OCI-LY1 (cell line): ENCODE data around the gene RRM2.

Experiments
- H2AFZ ChIP-seq: fragments of 200-600 bp; sonication (generic), shearing (Covaris generic); 2 replicates; pipeline ENCODE4 v1.6.0; 2014; ENCODE audit warnings: antibody characterized with exemption, mild to moderate bottlenecking, low read length
- H3F3A ChIP-seq: fragments of 200-600 bp; sonication (generic), shearing (Covaris generic); 2 replicates; pipeline ENCODE4 v1.6.0; 2014; ENCODE audit warnings: mild to moderate bottlenecking, antibody characterized with exemption, low read length, moderate library complexity; ENCODE audit not compliant: insufficient read depth
- H3K27ac ChIP-seq: fragments of 200-600 bp; sonication (generic); 2 replicates; pipeline ENCODE4 v1.5.1; 2014; ENCODE audit warnings: low read length, mixed run types, mild to moderate bottlenecking, low read depth; ENCODE audit not compliant: poor library complexity, severe bottlenecking
- H3K27me3 ChIP-seq: fragments of 200-600 bp; sonication (generic); 2 replicates; pipeline ENCODE4 v1.6.0; 2014; ENCODE audit warnings: antibody characterized with exemption, mild to moderate bottlenecking, low read length, moderate library complexity; ENCODE audit not compliant: insufficient read depth
- H3K36me3 ChIP-seq: fragments of 200-600 bp; sonication (generic); 2 replicates; pipeline ENCODE4 v1.6.1; 2014; ENCODE audit warnings: mild to moderate bottlenecking, antibody characterized with exemption, low read length, moderate library complexity, mixed read lengths; ENCODE audit not compliant: insufficient read depth
- H3K4me1 ChIP-seq: fragments of 200-600 bp; sonication (generic); 2 replicates; pipeline ENCODE4 v1.5.1; 2014; ENCODE audit warnings: mild to moderate bottlenecking, low read length, moderate library complexity; ENCODE audit not compliant: insufficient read depth, severe bottlenecking
- H3K4me2 ChIP-seq: fragments of 200-600 bp; sonication (generic), shearing (Covaris generic); 2 replicates; pipeline ENCODE4 v1.6.1; 2014; ENCODE audit warnings: low read length
- H3K4me3 ChIP-seq: fragments of 200-600 bp; sonication (generic); 2 replicates; pipeline ENCODE4 v1.5.1; 2014; ENCODE audit warnings: low read length, low read depth, mild to moderate bottlenecking, mixed read lengths; ENCODE audit not compliant: poor library complexity, severe bottlenecking
- H3K79me2 ChIP-seq: fragments of 200-600 bp; shearing (Covaris generic); 2 replicates; pipeline ENCODE4 v1.6.1; 2016; ENCODE audit warnings: mixed run types, low read length, mixed read lengths; ENCODE audit not compliant: insufficient read depth
- H3K9ac ChIP-seq: fragments of 200-600 bp; sonication (generic), shearing (Covaris generic); 2 replicates; pipeline ENCODE4 v1.6.1; 2014; ENCODE audit warnings: mild to moderate bottlenecking, low read length, mixed read lengths
- H3K9me2 ChIP-seq: fragments of 200-600 bp; sonication (generic), shearing (Covaris generic); 2 replicates; pipeline ENCODE4 v1.6.1; 2014; ENCODE audit warnings: low read depth, mild to moderate bottlenecking, low read length, mixed read lengths
- H3K9me3 ChIP-seq: fragments of 200-600 bp; shearing (Covaris generic); 2 replicates; pipeline ENCODE4 v1.6.1; 2014; ENCODE audit warnings: low read length, mixed read lengths
- H4K20me1 ChIP-seq: fragments of 200-600 bp; sonication (generic), shearing (Covaris generic); 2 replicates; pipeline ENCODE4 v1.6.0; 2016; ENCODE audit warnings: mild to moderate bottlenecking, low read length; ENCODE audit not compliant: insufficient read depth
- CTCF ChIP-seq: fragments of 200-600 bp; sonication (generic), shearing (Covaris generic); IDR thresholded peaks from 2 replicates; pipeline ENCODE4 v1.5.1; 2017; ENCODE audit warnings: mild to moderate bottlenecking, antibody characterized with exemption, low read length, moderate library complexity, mixed read lengths
- EZH2 ChIP-seq: fragments of 200-600 bp; sonication (generic), shearing (Covaris generic); IDR thresholded peaks from 2 replicates; pipeline ENCODE4 v1.8.0; 2017; ENCODE audit warnings: borderline replicate concordance, mixed run types, mild to moderate bottlenecking, antibody characterized with exemption, low read length, moderate library complexity, mixed read lengths

Gene RRM2

GRCh38 chr2:10168221-10168620 is 45.7 kb downstream of the RRM2 start:
- TF ChIP-seq CTCF (no peak), EZH2 (no peak)
- Histone ChIP-seq H3K36me3 (no peaks in the 10 kb centered on the region), H3K79me2 (no peaks in the 10 kb centered on the region), H3K4me3 (no peak overlapping the region), H3K9ac (no peak overlapping the region), H3K4me2 (no peak overlapping the region), H3K9me3 (no peaks in the 10 kb centered on the region), H2AFZ (no peak overlapping the region), H3K9me2 (no peaks in the 10 kb centered on the region), H3K27ac (no peak overlapping the region), H3F3A (no peaks in the 10 kb centered on the region), H3K27me3 (no peaks in the 10 kb centered on the region), H3K4me1 (no peaks in the 10 kb centered on the region), H4K20me1 (no peaks in the 10 kb centered on the region)

- Histone ChIP-seq H3K4me2 (no peak overlapping the region), H3F3A (no peaks in the 10 kb centered on the region), H2AFZ (no peak overlapping the region), H3K27ac (no peak overlapping the region), H4K20me1 (no peaks in the 10 kb centered on the region), H3K9me2 (no peaks in the 10 kb centered on the region), H3K4me1 (no peaks in the 10 kb centered on the region), H3K27me3 (no peaks in the 10 kb centered on the region), H3K4me3 (no peak overlapping the region), H3K9ac (no peak overlapping the region), H3K36me3 (no peaks in the 10 kb centered on the region), H3K79me2 (no peaks in the 10 kb centered on the region), H3K9me3 (no peaks in the 10 kb centered on the region)
- TF ChIP-seq CTCF (no peak), EZH2 (no peak)
Observed at GRCh38 chr2:10169053-10169578, 46.6 kb downstream of the RRM2 start.

- no peaks in the 10 kb centered on the region for H3K79me2 ChIP-seq
- H2AFZ ChIP-seq, result no peak overlapping the region
- H3K36me3 ChIP-seq, result no peaks in the 10 kb centered on the region
- H3K9me3 ChIP-seq, result no peaks in the 10 kb centered on the region
- H4K20me1 ChIP-seq, result no peaks in the 10 kb centered on the region
- H3K4me1 ChIP-seq, result no peaks in the 10 kb centered on the region
- no peak overlapping the region for H3K4me3 ChIP-seq
- H3K27ac ChIP-seq, result no peak overlapping the region
- H3K4me2 ChIP-seq, result no peak overlapping the region
- TF ChIP-seq EZH2 (no peak), CTCF (no peak)
- H3K9ac ChIP-seq, result no peak overlapping the region
- no peaks in the 10 kb centered on the region for H3K27me3 ChIP-seq
- no peaks in the 10 kb centered on the region for H3K9me2 ChIP-seq
- no peaks in the 10 kb centered on the region for H3F3A ChIP-seq
Observed at GRCh38 chr2:10169581-10169980, 47.0 kb downstream of the RRM2 start.
